GM18499 (cell line): ENCODE results near the gene SEPSECS.
A peak's percentile ranks its signal among the peaks of the same experiment; 100 is the strongest.

Experiments used
- ATAC-seq: cut with Tn5 transposase; IDR thresholded peaks from one replicate; pipeline ENCODE4 v1.9.1; 2021; ENCODE audit warnings: moderate number of reproducible peaks; ENCODE audit not compliant: insufficient read depth, unreplicated experiment

Gene SEPSECS

DNA sequence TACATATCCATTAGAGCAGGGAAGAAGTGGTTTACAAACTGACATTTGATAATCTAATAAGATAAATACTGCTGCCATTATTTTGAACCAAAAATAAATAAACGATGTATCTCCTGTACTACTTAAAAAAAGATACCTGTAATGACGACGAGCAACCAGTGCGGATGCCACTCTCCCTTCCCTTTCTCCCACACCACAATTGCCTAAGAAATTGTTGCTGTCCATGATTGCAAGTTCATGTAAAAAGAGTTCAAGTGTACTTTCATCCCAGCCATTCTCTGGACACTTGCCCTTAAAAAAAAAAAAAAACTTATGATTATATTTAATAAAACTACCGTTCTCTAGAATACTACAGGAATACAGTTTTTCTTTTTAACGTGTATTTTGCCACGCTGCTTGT lies 1.4 kb downstream of the SEPSECS start:
- ATAC-seq: no peak

DNA sequence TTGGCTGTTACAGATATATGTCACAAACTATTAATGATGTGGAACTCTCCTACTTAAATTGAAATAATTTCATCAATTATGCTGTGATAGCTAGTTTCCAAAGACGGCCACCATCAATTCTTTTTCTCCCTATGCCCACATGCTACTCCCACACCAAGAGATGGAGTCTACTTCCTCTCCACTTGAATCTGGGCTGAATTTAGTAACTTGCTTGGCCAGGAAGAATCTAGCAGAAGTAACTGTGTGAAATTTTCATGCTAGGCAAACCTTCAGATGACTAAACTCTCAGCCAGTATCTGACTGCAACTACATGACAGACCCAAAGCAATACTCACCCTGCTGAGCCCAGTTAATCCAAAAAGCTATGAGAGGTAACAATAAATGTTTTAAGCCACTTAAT lies 3.2 kb downstream of the SEPSECS start:
- no peak for ATAC-seq

GRCh38 chr4:25155947-25156346 lies 4.3 kb downstream of the SEPSECS start:
- no peak for ATAC-seq

- ATAC-seq: no peak
These were observed 5.5 kb downstream of the SEPSECS start for GRCh38 chr4:25154594-25155265.

DNA sequence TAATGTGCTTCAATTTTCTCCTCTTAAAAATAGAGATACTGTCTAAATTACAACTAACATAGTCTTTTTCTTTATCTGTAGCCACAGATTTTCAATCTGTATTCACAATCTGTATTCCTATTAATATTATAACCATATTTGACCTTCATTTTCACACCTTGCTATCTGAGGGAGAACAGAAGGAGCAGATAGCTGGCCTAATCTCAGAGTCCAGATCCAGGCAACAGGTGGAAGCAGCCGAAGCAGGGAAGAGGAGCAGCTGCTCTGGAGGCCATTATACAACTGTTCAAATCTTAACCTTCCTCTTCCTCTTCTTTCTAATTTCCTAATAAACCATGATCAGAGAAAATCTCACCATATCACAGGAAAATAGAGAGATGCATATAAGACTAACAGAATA lies 14.2 kb downstream of the SEPSECS start:
- no peak for ATAC-seq

DNA sequence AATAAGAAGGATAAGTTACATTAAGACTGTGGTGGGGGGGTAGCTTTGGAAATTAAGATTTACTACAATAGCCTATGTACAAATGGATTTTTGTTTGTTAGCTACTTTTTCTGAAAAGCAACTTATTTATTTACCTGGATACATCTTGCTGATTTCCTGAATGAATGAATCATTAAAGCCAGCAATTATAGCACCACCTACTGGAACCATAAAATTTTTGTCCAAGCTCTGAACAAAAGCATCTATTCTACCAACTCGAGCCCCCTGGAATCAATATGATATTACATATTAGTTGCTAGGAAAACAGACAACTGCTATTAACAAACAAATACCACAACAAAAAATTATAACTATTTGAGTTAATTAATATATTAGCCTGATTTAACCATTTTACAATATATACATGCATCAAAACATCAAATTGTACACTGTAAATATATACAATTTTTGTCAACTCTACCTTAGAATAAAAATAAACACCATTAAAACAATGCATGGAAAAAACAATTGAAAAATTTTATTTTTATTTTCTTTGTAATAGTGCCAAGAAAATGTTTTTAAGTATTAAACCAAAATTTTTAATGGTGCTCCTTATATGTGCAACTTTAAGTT lies 15.3 kb downstream of the SEPSECS start:
- ATAC-seq: no peak

GRCh38 chr4:25142468-25142867 lies 17.8 kb downstream of the SEPSECS start:
- no peak for ATAC-seq

GRCh38 chr4:25141592-25141991 lies 18.7 kb downstream of the SEPSECS start:
- ATAC-seq: no peak

GRCh38 chr4:25133132-25133531 lies 27.1 kb downstream of the SEPSECS start:
- no peak for ATAC-seq

- no peak for ATAC-seq
These were observed 28.3 kb downstream of the SEPSECS start for GRCh38 chr4:25131926-25132325.

GRCh38 chr4:25131381-25131780 lies 28.9 kb downstream of the SEPSECS start:
- no peak for ATAC-seq

GRCh38 chr4:25129917-25130316 lies 30.3 kb downstream of the SEPSECS start:
- no peak for ATAC-seq

GRCh38 chr4:25128671-25129070 lies 31.6 kb downstream of the SEPSECS start:
- ATAC-seq: no peak

GRCh38 chr4:25123236-25123635 lies 37.0 kb downstream of the SEPSECS start:
- peak; percentile 95 for ATAC-seq

DNA sequence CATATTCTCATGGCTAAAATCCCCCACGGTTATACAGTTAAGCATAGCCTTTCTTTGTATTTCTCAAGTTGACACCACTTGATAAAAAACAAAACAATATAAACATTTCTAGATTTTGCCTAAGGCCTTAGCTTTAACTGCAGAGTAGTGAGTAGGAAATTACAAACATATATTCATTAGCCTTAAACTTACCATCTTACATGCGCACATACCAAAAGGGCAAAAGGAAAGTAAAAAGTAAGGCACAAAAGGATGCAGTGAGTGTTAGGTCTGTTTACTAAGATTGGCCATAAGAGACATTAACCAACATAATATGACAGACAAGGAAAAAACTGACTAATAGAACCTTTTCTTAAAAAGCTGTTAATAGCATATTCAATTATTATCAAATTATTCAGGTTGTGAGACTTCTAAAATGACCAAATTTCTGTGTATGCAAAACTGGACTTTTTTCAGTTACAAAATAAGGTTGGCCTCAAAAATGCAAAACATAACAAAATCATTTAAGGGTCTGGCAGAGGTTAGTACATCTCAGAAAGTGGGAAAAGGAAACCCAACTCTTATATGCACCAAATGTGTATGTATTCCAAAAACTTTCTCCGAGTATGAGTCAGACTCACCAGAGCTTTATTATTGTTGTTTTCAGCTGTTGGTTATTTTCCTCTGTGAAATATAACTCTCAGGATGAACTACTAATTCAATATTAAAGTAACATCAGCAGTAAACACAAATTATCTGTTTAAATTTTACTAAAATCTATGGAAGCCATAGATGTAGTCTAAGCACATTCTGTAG lies 39.9 kb downstream of the SEPSECS start:
- no peak for ATAC-seq

DNA sequence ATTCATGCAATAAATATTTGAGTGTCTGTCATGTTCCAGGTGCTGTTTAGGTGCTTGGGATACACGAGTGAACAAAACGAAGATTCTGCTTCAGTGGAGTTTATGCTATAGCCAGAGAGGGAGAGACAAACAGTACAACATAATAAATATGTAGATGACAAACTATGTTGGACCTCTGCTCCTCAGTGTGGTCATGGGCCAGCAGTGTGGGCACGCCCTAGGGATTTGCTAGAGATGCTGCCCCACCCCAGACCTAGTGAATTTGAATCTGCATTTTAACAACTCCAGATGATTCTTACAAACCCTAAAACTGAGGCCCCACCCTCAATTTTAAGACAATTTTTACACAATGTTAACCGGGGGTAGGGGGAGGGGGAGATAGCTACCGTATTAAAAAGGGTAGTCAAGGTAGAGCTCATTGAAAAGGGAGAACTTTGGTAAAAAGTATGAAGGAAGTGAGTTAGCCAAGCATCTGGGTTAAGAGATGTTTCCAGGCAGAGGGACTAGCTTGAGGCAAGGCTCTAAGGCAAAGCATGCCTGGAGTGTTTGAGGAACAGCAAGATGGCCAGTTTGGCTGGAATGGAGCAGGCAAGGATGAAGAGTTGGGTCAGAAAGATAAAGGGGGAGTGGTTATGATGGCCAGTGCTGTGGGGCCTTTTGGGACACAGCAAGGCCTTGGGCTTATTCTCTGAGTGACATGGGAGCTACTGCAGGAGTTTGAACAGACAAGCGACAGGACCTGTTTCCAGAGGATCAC lies 42.4 kb downstream of the SEPSECS start:
- no peak for ATAC-seq

- ATAC-seq: no peak
These were observed 43.0 kb downstream of the SEPSECS start for GRCh38 chr4:25117274-25117673.

DNA sequence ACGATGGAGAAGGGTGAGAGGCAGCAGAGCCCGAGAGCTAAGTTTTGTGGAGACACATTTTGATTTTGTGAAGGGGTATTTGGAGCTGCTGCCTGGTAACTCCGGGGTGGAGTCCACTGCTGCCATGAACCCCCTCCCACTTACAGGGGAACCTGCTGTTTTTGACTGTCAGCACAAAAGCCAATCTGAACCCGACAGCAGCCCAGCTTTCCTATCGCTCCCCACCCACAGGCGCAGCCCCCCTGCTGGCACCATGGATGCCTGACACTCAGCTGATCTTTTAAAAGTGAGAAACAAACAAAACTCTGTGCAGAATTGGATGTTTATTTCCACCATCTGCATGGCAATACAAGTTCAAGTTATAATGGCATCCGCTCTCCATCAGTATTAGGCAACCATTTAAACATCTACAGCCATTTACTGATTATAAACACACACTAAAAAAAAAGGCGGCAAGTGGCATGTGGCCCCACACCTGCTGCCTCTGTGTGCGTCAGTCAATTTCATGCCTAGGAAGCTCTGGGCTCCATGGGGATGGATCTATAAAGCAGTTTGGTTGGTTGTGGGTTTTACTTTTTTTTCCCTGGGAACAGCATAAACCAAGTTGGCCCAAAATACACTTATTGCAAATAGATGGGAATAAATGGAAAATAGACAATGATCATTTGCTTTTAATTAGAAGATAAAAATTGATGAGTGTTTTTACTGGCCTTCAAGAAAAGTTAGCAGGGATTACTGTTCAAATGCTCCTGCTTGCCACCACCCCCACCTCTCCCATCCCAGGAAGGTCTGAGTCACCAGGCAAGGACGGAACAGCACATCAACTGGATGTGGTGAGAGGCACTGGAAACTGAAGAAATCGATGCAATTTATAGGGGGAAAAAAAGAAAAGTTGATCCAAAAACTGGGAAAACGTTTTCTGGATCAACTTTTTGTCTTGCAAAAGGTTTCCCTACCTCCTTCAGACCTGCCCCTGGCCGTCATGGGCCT lies 46.0 kb downstream of the SEPSECS start:
- no peak for ATAC-seq

DNA sequence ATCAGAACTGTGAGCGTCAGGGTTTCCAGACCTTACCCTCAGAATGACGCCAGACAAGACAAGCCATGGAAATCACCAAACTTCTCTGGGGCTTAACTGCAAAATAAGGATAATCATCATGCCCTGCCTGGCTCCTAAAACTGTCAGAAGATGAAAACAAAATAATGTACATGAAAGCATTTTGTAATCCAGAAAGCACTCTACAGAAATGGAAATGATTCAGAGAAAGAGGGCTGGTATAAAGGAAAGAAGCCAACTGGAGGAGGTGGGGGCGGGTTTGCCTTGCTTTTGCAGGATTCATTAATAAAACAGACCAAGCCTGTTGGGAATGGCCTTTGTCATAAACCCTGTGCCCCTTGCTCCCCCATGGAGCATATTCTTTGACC lies 47.3 kb downstream of the SEPSECS start:
- ATAC-seq: no peak
